Activated T-cell treated with anti-CD3 and anti-CD28 coated beads, Interleukin-2, amount 50 U/mL, for 24 hours (primary cell): ENCODE measurements around the gene COL18A1.

ENCODE experiments used
- DNase-seq: peaks from one replicate; pipeline ENCODE4 v3.0.0-alpha.2; 2020
- H3K27ac Mint-ChIP-seq: 2 replicates; pipeline ENCODE4 v1.8.0; 2020; ENCODE audit warnings: mild to moderate bottlenecking, mixed read lengths
- H3K27me3 Mint-ChIP-seq: 2 replicates; pipeline ENCODE4 v1.8.0; 2020; ENCODE audit warnings: mixed read lengths
- H3K36me3 Mint-ChIP-seq: 2 replicates; pipeline ENCODE4 v1.8.0; 2020; ENCODE audit warnings: low read depth, mixed read lengths
- H3K4me1 Mint-ChIP-seq: 2 replicates; pipeline ENCODE4 v1.8.0; 2020; ENCODE audit warnings: low read depth, mixed read lengths
- H3K4me3 Mint-ChIP-seq: 2 replicates; pipeline ENCODE4 v1.8.0; 2020; ENCODE audit warnings: mild to moderate bottlenecking, moderate library complexity, mixed read lengths
- H3K9me3 Mint-ChIP-seq: 2 replicates; pipeline ENCODE4 v1.8.0; 2020; ENCODE audit warnings: mixed read lengths

Gene COL18A1

GRCh38 chr21:45384656-45385548 lies 20.1 kb upstream of the COL18A1 start:
- H3K27me3 Mint-ChIP-seq: peaks cover 27% of the 10 kb centered on the region
- no peaks in the 10 kb centered on the region for H3K9me3 Mint-ChIP-seq
- no peak for DNase-seq
- no peak overlapping the region for H3K4me3 Mint-ChIP-seq
- no peaks in the 10 kb centered on the region for H3K4me1 Mint-ChIP-seq
- H3K27ac Mint-ChIP-seq: no peak overlapping the region
- no peaks in the 10 kb centered on the region for H3K36me3 Mint-ChIP-seq

- Mint-ChIP-seq H3K27ac (no peak overlapping the region), H3K4me3 (no peak overlapping the region), H3K36me3 (no peaks in the 10 kb centered on the region), H3K9me3 (no peaks in the 10 kb centered on the region), H3K4me1 (no peaks in the 10 kb centered on the region), H3K27me3 (peaks cover 26% of the 10 kb centered on the region)
- DNase-seq: no peak
Measured at GRCh38 chr21:45385549-45386050, 19.4 kb upstream of the COL18A1 start.

- no peaks in the 10 kb centered on the region for H3K9me3 Mint-ChIP-seq
- no peak overlapping the region for H3K27ac Mint-ChIP-seq
- peaks cover 29% of the 10 kb centered on the region for H3K27me3 Mint-ChIP-seq
- H3K4me1 Mint-ChIP-seq: no peaks in the 10 kb centered on the region
- no peak overlapping the region for H3K4me3 Mint-ChIP-seq
- no peaks in the 10 kb centered on the region for H3K36me3 Mint-ChIP-seq
- no peak for DNase-seq
Measured at GRCh38 chr21:45386336-45386727, 18.6 kb upstream of the COL18A1 start.

GRCh38 chr21:45386728-45387371 lies 18.1 kb upstream of the COL18A1 start:
- no peaks in the 10 kb centered on the region for H3K9me3 Mint-ChIP-seq
- no peak overlapping the region for H3K27ac Mint-ChIP-seq
- H3K4me3 Mint-ChIP-seq: no peak overlapping the region
- no peak for DNase-seq
- H3K4me1 Mint-ChIP-seq: no peaks in the 10 kb centered on the region
- no peaks in the 10 kb centered on the region for H3K36me3 Mint-ChIP-seq
- H3K27me3 Mint-ChIP-seq: peaks cover 35% of the 10 kb centered on the region

- H3K27ac Mint-ChIP-seq: no peak overlapping the region
- DNase-seq: no peak
Measured at GRCh38 chr21:45387506-45387905, 17.5 kb upstream of the COL18A1 start.

GRCh38 chr21:45388011-45388521 lies 16.9 kb upstream of the COL18A1 start:
- H3K4me1 Mint-ChIP-seq: no peaks in the 10 kb centered on the region
- H3K9me3 Mint-ChIP-seq: no peaks in the 10 kb centered on the region
- peaks cover 33% of the 10 kb centered on the region for H3K27me3 Mint-ChIP-seq
- no peak for DNase-seq
- no peak overlapping the region for H3K27ac Mint-ChIP-seq
- no peaks in the 10 kb centered on the region for H3K36me3 Mint-ChIP-seq
- no peak overlapping the region for H3K4me3 Mint-ChIP-seq

More at GRCh38 chr21:45387506-45387905, 17.5 kb upstream of the COL18A1 start:
- Mint-ChIP-seq H3K27me3 (peaks cover 38% of the 10 kb centered on the region), H3K4me1 (no peaks in the 10 kb centered on the region), H3K4me3 (no peak overlapping the region), H3K9me3 (no peaks in the 10 kb centered on the region), H3K36me3 (no peaks in the 10 kb centered on the region)

GRCh38 chr21:45388611-45389296 lies 16.2 kb upstream of the COL18A1 start:
- Mint-ChIP-seq H3K27ac (no peak overlapping the region), H3K27me3 (peaks cover 33% of the 10 kb centered on the region), H3K4me1 (no peaks in the 10 kb centered on the region), H3K9me3 (no peaks in the 10 kb centered on the region), H3K4me3 (no peak overlapping the region), H3K36me3 (no peaks in the 10 kb centered on the region)
- DNase-seq: no peak

- H3K36me3 Mint-ChIP-seq: no peaks in the 10 kb centered on the region
- no peaks in the 10 kb centered on the region for H3K9me3 Mint-ChIP-seq
- DNase-seq: no peak
- H3K4me3 Mint-ChIP-seq: no peak overlapping the region
- peaks cover 28% of the 10 kb centered on the region for H3K27me3 Mint-ChIP-seq
- H3K4me1 Mint-ChIP-seq: no peaks in the 10 kb centered on the region
- H3K27ac Mint-ChIP-seq: no peak overlapping the region
Measured at GRCh38 chr21:45390121-45390751, 14.7 kb upstream of the COL18A1 start.

GRCh38 chr21:45390831-45391742 lies 13.9 kb upstream of the COL18A1 start:
- Mint-ChIP-seq H3K4me3 (no peak overlapping the region), H3K9me3 (no peaks in the 10 kb centered on the region), H3K27ac (no peak overlapping the region), H3K36me3 (no peaks in the 10 kb centered on the region), H3K4me1 (no peaks in the 10 kb centered on the region), H3K27me3 (peaks cover 26% of the 10 kb centered on the region)
- DNase-seq: no peak

GRCh38 chr21:45391743-45392572 lies 13.0 kb upstream of the COL18A1 start:
- no peak overlapping the region for H3K27ac Mint-ChIP-seq
- H3K27me3 Mint-ChIP-seq: peaks cover 22% of the 10 kb centered on the region
- no peaks in the 10 kb centered on the region for H3K4me1 Mint-ChIP-seq
- H3K36me3 Mint-ChIP-seq: no peaks in the 10 kb centered on the region
- no peak overlapping the region for H3K4me3 Mint-ChIP-seq
- H3K9me3 Mint-ChIP-seq: no peaks in the 10 kb centered on the region
- no peak for DNase-seq

- Mint-ChIP-seq H3K27ac (no peak overlapping the region), H3K4me3 (no peak overlapping the region), H3K36me3 (no peaks in the 10 kb centered on the region), H3K4me1 (no peaks in the 10 kb centered on the region), H3K9me3 (no peaks in the 10 kb centered on the region), H3K27me3 (peaks cover 23% of the 10 kb centered on the region)
- no peak for DNase-seq
Measured at GRCh38 chr21:45392573-45392971, 12.4 kb upstream of the COL18A1 start.

GRCh38 chr21:45393021-45393420 lies 11.9 kb upstream of the COL18A1 start:
- H3K27me3 Mint-ChIP-seq: peaks cover 21% of the 10 kb centered on the region
- no peaks in the 10 kb centered on the region for H3K36me3 Mint-ChIP-seq
- no peak overlapping the region for H3K27ac Mint-ChIP-seq
- H3K4me3 Mint-ChIP-seq: no peak overlapping the region
- DNase-seq: no peak
- H3K4me1 Mint-ChIP-seq: no peaks in the 10 kb centered on the region
- H3K9me3 Mint-ChIP-seq: no peaks in the 10 kb centered on the region
